MG63 (cell line): Measurements from ENCODE around the gene PANK2. TPM values are rescaled to one million over a fixed set of nuclear protein-coding genes. Genes with fewer than 3 reads are reported as not detected.

Experiments
- DNase-seq: peaks from one replicate; pipeline ENCODE4 v3.0.0-alpha.2; 2020
- H3K27me3 ChIP-seq: fragments of 250-450 bp; sonication (Bioruptor Pico); 2 replicates; pipeline ENCODE4 v1.5.1; 2020; ENCODE audit warnings: mild to moderate bottlenecking, moderate library complexity
- H3K36me3 ChIP-seq: fragments of 250-450 bp; sonication (Bioruptor Pico); 2 replicates; pipeline ENCODE4 v1.5.1; 2020; ENCODE audit warnings: mild to moderate bottlenecking, moderate library complexity
- H3K4me3 ChIP-seq: fragments of 250-450 bp; sonication (Bioruptor Pico); 2 replicates; pipeline ENCODE4 v1.5.1; 2020; ENCODE audit warnings: mild to moderate bottlenecking, moderate library complexity
- H3K9me3 ChIP-seq: fragments of 250-450 bp; sonication (Bioruptor Pico); 2 replicates; pipeline ENCODE4 v1.5.1; 2020; ENCODE audit warnings: mild to moderate bottlenecking, moderate library complexity
- total RNA-seq: library from RNA; depleted of rRNA; stranded (reverse); fragments of >200 nt; shearing (Covaris generic); gene quantifications from 2 replicates; pipeline ENCODE4 v1.2.3, GENCODE V29; 2014; ENCODE audit warnings: low replicate concordance; rRNA removed

Gene PANK2
- total RNA-seq, 1 experiment from 2014 or later, result 31.4 TPM

GRCh38 chr20:3973705-3974104, 84.5 kb downstream of the PANK2 start:
- Histone ChIP-seq H3K27me3 (no peaks in the 10 kb centered on the region), H3K4me3 (no peak overlapping the region), H3K36me3 (no peaks in the 10 kb centered on the region), H3K9me3 (no peaks in the 10 kb centered on the region)
- no peak for DNase-seq

- Histone ChIP-seq H3K36me3 (no peaks in the 10 kb centered on the region), H3K27me3 (no peaks in the 10 kb centered on the region), H3K4me3 (no peak overlapping the region), H3K9me3 (no peaks in the 10 kb centered on the region)
- no peak for DNase-seq
Measured at GRCh38 chr20:3976511-3976910, 87.3 kb downstream of the PANK2 start.

Other genes with a start within 250 kb of the PANK2 start
- gene GFRA4, start 226.0 kb upstream of the PANK2 start, total RNA-seq, result not detected in 2 replicates
- 4.9 and 7.3 TPM in 2 replicates for gene ADAM33, start 207.4 kb upstream of the PANK2 start, total RNA-seq
- not detected in 2 replicates for gene SIGLEC1, start 176.8 kb upstream of the PANK2 start, total RNA-seq
- 0.03 TPM in 1 of 2 replicates, not detected in the other for gene HSPA12B, start 156.7 kb upstream of the PANK2 start, total RNA-seq
- gene ADISSP, start 121.6 kb upstream of the PANK2 start, total RNA-seq, result 42.8 and 66.6 TPM in 2 replicates
- 0.95 TPM in 1 of 2 replicates, not detected in the other for gene SPEF1, start 107.9 kb upstream of the PANK2 start, total RNA-seq
- gene CENPB, start 102.6 kb upstream of the PANK2 start, total RNA-seq, result 50.0 and 81.5 TPM in 2 replicates
- gene CDC25B, start 93.1 kb upstream of the PANK2 start, total RNA-seq, result 13.9 and 16.0 TPM in 2 replicates
- gene AP5S1, start 68.8 kb upstream of the PANK2 start, total RNA-seq, result 11.6 and 24.6 TPM in 2 replicates
- gene MAVS, start 42.6 kb upstream of the PANK2 start, total RNA-seq, result 4.4 and 6.2 TPM in 2 replicates
- gene RNF24, start 126.2 kb downstream of the PANK2 start, total RNA-seq, result 2.8 and 4.6 TPM in 2 replicates